Measurements from ENCODE around the gene DDX1.

The DDX1 gene

GRCh38 chr2:15650616-15651366 lies 59.1 kb downstream of the DDX1 start:
- H3K9me3 ChIP-seq (ENCODE audit: control insufficient read depth, low read length): no peaks in the 10 kb centered on the region
- peaks cover 0 to 45% of the 10 kb centered on the region in 2 experiments for H3K27me3 ChIP-seq (ENCODE audit: control insufficient read depth in 1 of 2, insufficient read depth in 1 of 2, low read length in 2 of 2)
- no peak overlapping the region for H3K4ac ChIP-seq (ENCODE audit: low read depth in 1 of 2, low read length in 2 of 2)
- H3K4me3 ChIP-seq (ENCODE audit: insufficient read depth in 1 of 2, low read depth in 1 of 2, low read length in 2 of 2): no peak overlapping the region
- H3K79me1 ChIP-seq (replicated peaks; ENCODE audit: low read length, poor library complexity, severe bottlenecking): no peaks in the 10 kb centered on the region
- H3K14ac ChIP-seq (ENCODE audit: low read length in 2 of 2): no peak overlapping the region
- no peak overlapping the region for H3K4me2 ChIP-seq (ENCODE audit: low read length, poor library complexity, severe bottlenecking)
- H2BK120ac ChIP-seq (ENCODE audit: low read depth, low read length): no peak overlapping the region
- H4K91ac ChIP-seq (ENCODE audit: low read length): no peak overlapping the region
- H2BK5ac ChIP-seq (ENCODE audit: low read depth, low read length, poor library complexity, severe bottlenecking): no peak overlapping the region
- peak overlapping the region; percentile 2 for H2AK5ac ChIP-seq (ENCODE audit: low read length, severe bottlenecking)
- H4K8ac ChIP-seq (ENCODE audit: low read length): no peak overlapping the region
- H3K23ac ChIP-seq (ENCODE audit: low read length in 2 of 2): no peak overlapping the region
- DNase-seq: no peak
- 85% methylated on average over 11 of the region's 11 CpGs for WGBS
- no peak overlapping the region for H3K9ac ChIP-seq (ENCODE audit: low read length)
- H2BK12ac ChIP-seq (ENCODE audit: low read length in 2 of 2): no peak overlapping the region
- H3K36me3 ChIP-seq (ENCODE audit: control insufficient read depth in 1 of 2, insufficient read depth in 2 of 2, low read depth in 1 of 2, low read length in 2 of 2): no peaks in the 10 kb centered on the region
- H2BK15ac ChIP-seq (ENCODE audit: low read depth, poor library complexity, severe bottlenecking): no peak overlapping the region
- H3K27ac ChIP-seq (ENCODE audit: low read length, poor library complexity, severe bottlenecking): no peak overlapping the region
- H3K18ac ChIP-seq (ENCODE audit: low read depth in 1 of 2, low read length in 2 of 2): no peak overlapping the region
- no peak overlapping the region for H2AFZ ChIP-seq (ENCODE audit: low read depth, low read length)
- H3K4me1 ChIP-seq (ENCODE audit: control insufficient read depth, insufficient read depth, low read depth, low read length): peaks cover 15% of the 10 kb centered on the region

- Histone ChIP-seq H3K9me3 (ENCODE audit: control insufficient read depth, low read length) (no peaks in the 10 kb centered on the region), H3K4ac (ENCODE audit: low read depth in 1 of 2, low read length in 2 of 2) (no peak overlapping the region), H4K91ac (ENCODE audit: low read length) (no peak overlapping the region), H3K9ac (ENCODE audit: low read length) (no peak overlapping the region), H3K79me1 (replicated peaks; ENCODE audit: low read length, poor library complexity, severe bottlenecking) (no peaks in the 10 kb centered on the region), H4K8ac (ENCODE audit: low read length) (no peak overlapping the region), H2AK5ac (ENCODE audit: low read length, severe bottlenecking) (no peak overlapping the region), H3K23ac (ENCODE audit: low read length in 2 of 2) (no peak overlapping the region), H3K27ac (ENCODE audit: low read length, poor library complexity, severe bottlenecking) (no peak overlapping the region), H3K4me3 (ENCODE audit: insufficient read depth in 1 of 2, low read depth in 1 of 2, low read length in 2 of 2) (no peak overlapping the region), H2BK12ac (ENCODE audit: low read length in 2 of 2) (no peak overlapping the region), H2BK120ac (ENCODE audit: low read depth, low read length) (no peak overlapping the region), H3K4me2 (ENCODE audit: low read length, poor library complexity, severe bottlenecking) (no peak overlapping the region), H3K27me3 (ENCODE audit: control insufficient read depth in 1 of 2, insufficient read depth in 1 of 2, low read length in 2 of 2) (peaks cover 0 to 50% of the 10 kb centered on the region in 2 experiments), H2BK15ac (ENCODE audit: low read depth, poor library complexity, severe bottlenecking) (no peak overlapping the region), H3K14ac (ENCODE audit: low read length in 2 of 2) (no peak overlapping the region), H2AFZ (ENCODE audit: low read depth, low read length) (no peak overlapping the region), H3K18ac (ENCODE audit: low read depth in 1 of 2, low read length in 2 of 2) (no peak overlapping the region), H2BK5ac (ENCODE audit: low read depth, low read length, poor library complexity, severe bottlenecking) (no peak overlapping the region), H3K36me3 (ENCODE audit: control insufficient read depth in 1 of 2, insufficient read depth in 2 of 2, low read depth in 1 of 2, low read length in 2 of 2) (no peaks in the 10 kb centered on the region), H3K4me1 (ENCODE audit: control insufficient read depth, insufficient read depth, low read depth, low read length) (peaks cover 12% of the 10 kb centered on the region)
- 95% methylated on average over 7 of the region's 7 CpGs for WGBS
- DNase-seq: no peak
Measured at GRCh38 chr2:15651367-15651727, 59.7 kb downstream of the DDX1 start.

GRCh38 chr2:15652252-15652651 lies 60.6 kb downstream of the DDX1 start:
- Histone ChIP-seq H3K4me3 (ENCODE audit: insufficient read depth in 1 of 2, low read depth in 1 of 2, low read length in 2 of 2) (no peak overlapping the region), H3K79me1 (replicated peaks; ENCODE audit: low read length, poor library complexity, severe bottlenecking) (no peaks in the 10 kb centered on the region), H3K4me2 (ENCODE audit: low read length, poor library complexity, severe bottlenecking) (no peak overlapping the region), H3K4me1 (ENCODE audit: control insufficient read depth, insufficient read depth, low read depth, low read length) (peaks cover 12% of the 10 kb centered on the region), H2AK5ac (ENCODE audit: low read length, severe bottlenecking) (peak overlapping the region; percentile 72), H3K14ac (ENCODE audit: low read length in 2 of 2) (no peak overlapping the region), H2AFZ (ENCODE audit: low read depth, low read length) (no peak overlapping the region), H3K9ac (ENCODE audit: low read length) (no peak overlapping the region), H2BK5ac (ENCODE audit: low read depth, low read length, poor library complexity, severe bottlenecking) (no peak overlapping the region), H2BK12ac (ENCODE audit: low read length in 2 of 2) (no peak overlapping the region), H3K4ac (ENCODE audit: low read depth in 1 of 2, low read length in 2 of 2) (no peak overlapping the region), H3K23ac (ENCODE audit: low read length in 2 of 2) (no peak overlapping the region), H3K36me3 (ENCODE audit: control insufficient read depth in 1 of 2, insufficient read depth in 2 of 2, low read depth in 1 of 2, low read length in 2 of 2) (no peaks in the 10 kb centered on the region), H3K18ac (ENCODE audit: low read depth in 1 of 2, low read length in 2 of 2) (no peak overlapping the region), H3K27me3 (ENCODE audit: control insufficient read depth in 1 of 2, insufficient read depth in 1 of 2, low read length in 2 of 2) (peaks cover 0 to 47% of the 10 kb centered on the region in 2 experiments), H2BK120ac (ENCODE audit: low read depth, low read length) (no peak overlapping the region), H3K27ac (ENCODE audit: low read length, poor library complexity, severe bottlenecking) (no peak overlapping the region), H4K91ac (ENCODE audit: low read length) (no peak overlapping the region), H2BK15ac (ENCODE audit: low read depth, poor library complexity, severe bottlenecking) (no peak overlapping the region), H4K8ac (ENCODE audit: low read length) (no peak overlapping the region), H3K9me3 (ENCODE audit: control insufficient read depth, low read length) (no peaks in the 10 kb centered on the region)
- 89% methylated on average over 8 of the region's 8 CpGs for WGBS
- DNase-seq: no peak

- no peak overlapping the region for H2BK12ac ChIP-seq (ENCODE audit: low read length in 2 of 2)
- H4K8ac ChIP-seq (ENCODE audit: low read length): no peak overlapping the region
- no peaks in the 10 kb centered on the region for H3K36me3 ChIP-seq (ENCODE audit: control insufficient read depth in 1 of 2, insufficient read depth in 2 of 2, low read depth in 1 of 2, low read length in 2 of 2)
- 55% methylated on average over 5 of the region's 6 CpGs for WGBS
- H3K9me3 ChIP-seq (ENCODE audit: control insufficient read depth, low read length): no peaks in the 10 kb centered on the region
- no peak overlapping the region for H2BK15ac ChIP-seq (ENCODE audit: low read depth, poor library complexity, severe bottlenecking)
- H3K4me2 ChIP-seq (ENCODE audit: low read length, poor library complexity, severe bottlenecking): no peak overlapping the region
- peaks cover 0 to 45% of the 10 kb centered on the region in 2 experiments for H3K27me3 ChIP-seq (ENCODE audit: control insufficient read depth in 1 of 2, insufficient read depth in 1 of 2, low read length in 2 of 2)
- no peak overlapping the region for H4K91ac ChIP-seq (ENCODE audit: low read length)
- H2AK5ac ChIP-seq (ENCODE audit: low read length, severe bottlenecking): no peak overlapping the region
- H3K4me1 ChIP-seq (ENCODE audit: control insufficient read depth, insufficient read depth, low read depth, low read length): peaks cover 12% of the 10 kb centered on the region
- no peak overlapping the region for H2AFZ ChIP-seq (ENCODE audit: low read depth, low read length)
- no peak overlapping the region for H2BK120ac ChIP-seq (ENCODE audit: low read depth, low read length)
- DNase-seq: no peak
- no peak overlapping the region for H2BK5ac ChIP-seq (ENCODE audit: low read depth, low read length, poor library complexity, severe bottlenecking)
- H3K79me1 ChIP-seq (replicated peaks; ENCODE audit: low read length, poor library complexity, severe bottlenecking): no peaks in the 10 kb centered on the region
- H3K4me3 ChIP-seq (ENCODE audit: insufficient read depth in 1 of 2, low read depth in 1 of 2, low read length in 2 of 2): no peak overlapping the region
- no peak overlapping the region for H3K14ac ChIP-seq (ENCODE audit: low read length in 2 of 2)
- no peak overlapping the region for H3K9ac ChIP-seq (ENCODE audit: low read length)
- no peak overlapping the region for H3K23ac ChIP-seq (ENCODE audit: low read length in 2 of 2)
- no peak overlapping the region for H3K4ac ChIP-seq (ENCODE audit: low read depth in 1 of 2, low read length in 2 of 2)
- H3K27ac ChIP-seq (ENCODE audit: low read length, poor library complexity, severe bottlenecking): no peak overlapping the region
- H3K18ac ChIP-seq (ENCODE audit: low read depth in 1 of 2, low read length in 2 of 2): no peak overlapping the region
Measured at GRCh38 chr2:15652801-15653200, 61.1 kb downstream of the DDX1 start.
